Fibroblast of skin of left biceps (primary cell): ENCODE results near the gene IL5RA.

Experiments used
- DNase-seq, 2 experiments: peaks; one replicate each; pipeline ENCODE4 v3.0.0-alpha.2; 2013; ENCODE audit warnings: low read depth in 2 of 2

The IL5RA gene

GRCh38 chr3:3107181-3107580 is 3.0 kb downstream of the IL5RA start:
- no peak for DNase-seq

- DNase-seq, result no peak
Measured at GRCh38 chr3:3105815-3106214, 4.4 kb downstream of the IL5RA start.

- no peak for DNase-seq
Measured at GRCh38 chr3:3105246-3105645, 4.9 kb downstream of the IL5RA start.

- no peak for DNase-seq
Measured at GRCh38 chr3:3102751-3103150, 7.4 kb downstream of the IL5RA start.

- DNase-seq, result no peak
Measured at GRCh38 chr3:3101660-3102458, 8.3 kb downstream of the IL5RA start.

GRCh38 chr3:3097958-3098357 is 12.2 kb downstream of the IL5RA start:
- no peak for DNase-seq

GRCh38 chr3:3089017-3089416 is 21.2 kb downstream of the IL5RA start:
- no peak for DNase-seq

GRCh38 chr3:3087716-3088465 is 22.3 kb downstream of the IL5RA start:
- no peak for DNase-seq

GRCh38 chr3:3087279-3087678 is 22.9 kb downstream of the IL5RA start:
- DNase-seq, result no peak

GRCh38 chr3:3086239-3086638 is 23.9 kb downstream of the IL5RA start:
- DNase-seq, result no peak

- no peak for DNase-seq
Measured at GRCh38 chr3:3085782-3086181, 24.4 kb downstream of the IL5RA start.

GRCh38 chr3:3084890-3085289 is 25.3 kb downstream of the IL5RA start:
- DNase-seq, result no peak

GRCh38 chr3:3082234-3082924 is 27.8 kb downstream of the IL5RA start:
- DNase-seq, result no peak

GRCh38 chr3:3081381-3082233 is 28.6 kb downstream of the IL5RA start:
- no peak for DNase-seq

- DNase-seq, result no peak
Measured at GRCh38 chr3:3080309-3080708, 29.9 kb downstream of the IL5RA start.

- no peak for DNase-seq
Measured at GRCh38 chr3:3074551-3075257, 35.5 kb downstream of the IL5RA start.

GRCh38 chr3:3071136-3071535 is 39.0 kb downstream of the IL5RA start:
- DNase-seq, result no peak

GRCh38 chr3:3069723-3070122 is 40.5 kb downstream of the IL5RA start:
- no peak for DNase-seq

GRCh38 chr3:3068358-3068881 is 41.8 kb downstream of the IL5RA start:
- no peak for DNase-seq

- DNase-seq, result no peak
Measured at GRCh38 chr3:3066910-3067309, 43.3 kb downstream of the IL5RA start.

GRCh38 chr3:3066378-3066777 is 43.8 kb downstream of the IL5RA start:
- DNase-seq, result no peak
